Measurements from ENCODE around the gene HOXD4.
A peak's percentile ranks its signal among the peaks of the same experiment; 100 is the strongest.

HOXD4 gene

DNA sequence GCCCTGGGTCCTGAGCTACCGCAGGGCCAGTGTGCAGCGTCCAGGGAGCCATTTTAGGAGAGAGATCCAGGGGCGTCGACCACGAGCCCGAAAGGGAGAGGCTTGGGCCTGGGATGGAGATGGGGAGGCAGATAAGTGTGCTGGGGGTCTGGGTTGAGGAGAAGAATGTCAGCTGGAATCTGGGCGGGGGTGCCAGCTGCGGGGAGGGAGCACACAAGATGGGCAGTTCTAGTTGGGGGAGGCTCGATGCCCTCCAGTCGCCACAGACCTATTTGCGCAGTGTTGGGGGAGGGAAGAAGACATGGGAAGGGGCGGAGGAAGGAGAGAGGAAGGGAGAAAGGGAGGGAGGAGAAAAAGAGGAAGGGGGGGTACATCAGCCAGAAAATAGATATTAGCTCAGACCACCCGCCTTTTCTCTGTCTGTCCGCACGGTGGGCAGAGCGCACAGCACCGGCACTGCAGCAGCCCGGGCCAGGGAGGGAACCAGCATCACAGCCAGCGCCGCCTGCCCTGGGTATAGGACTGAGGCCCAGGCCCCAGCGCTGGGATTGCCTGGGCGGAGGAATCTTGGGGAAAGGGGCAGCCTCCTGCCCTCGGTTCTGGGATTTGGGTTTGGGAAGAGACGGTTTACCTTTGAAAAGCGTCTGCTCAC is 46.1 kb upstream of the HOXD4 start (continued):
- TF ChIP-seq ZNF362 (tag by site-specific recombination; IDR thresholded peaks at IDR 0.05) (no peak), ZNF560 (tag by site-specific recombination; IDR thresholded peaks at IDR 0.05; ENCODE audit: borderline replicate concordance) (no peak), PATZ1 (tag by site-specific recombination; IDR thresholded peaks at IDR 0.05) (peak; percentile 98), ZIC2 (tag by site-specific recombination; IDR thresholded peaks at IDR 0.05) (peak; percentile 12; the same call in 1 of the 2 replicates), ZNF157 (tag by site-specific recombination; IDR thresholded peaks at IDR 0.05) (no peak), ZSCAN16 (tag by site-specific recombination; IDR thresholded peaks at IDR 0.05) (no peak; the same call in 1 of the 2 replicates), MYNN (tag by site-specific recombination; IDR thresholded peaks at IDR 0.05; ENCODE audit: borderline replicate concordance) (no peak), ZBTB49 (tag by site-specific recombination; IDR thresholded peaks at IDR 0.05; ENCODE audit: low read depth) (no peak)
- TF ChIP-seq, protein P1, sequence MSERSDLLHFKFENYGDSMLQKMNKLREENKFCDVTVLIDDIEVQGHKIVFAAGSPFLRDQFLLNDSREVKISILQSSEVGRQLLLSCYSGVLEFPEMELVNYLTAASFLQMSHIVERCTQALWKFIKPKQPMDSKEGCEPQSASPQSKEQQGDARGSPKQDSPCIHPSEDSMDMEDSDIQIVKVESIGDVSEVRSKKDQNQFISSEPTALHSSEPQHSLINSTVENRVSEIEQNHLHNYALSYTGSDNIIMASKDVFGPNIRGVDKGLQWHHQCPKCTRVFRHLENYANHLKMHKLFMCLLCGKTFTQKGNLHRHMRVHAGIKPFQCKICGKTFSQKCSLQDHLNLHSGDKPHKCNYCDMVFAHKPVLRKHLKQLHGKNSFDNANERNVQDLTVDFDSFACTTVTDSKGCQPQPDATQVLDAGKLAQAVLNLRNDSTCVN (tag by site-specific recombination; optimal IDR thresholded peaks at IDR 0.05) = no peak

GRCh38 chr2:176105730-176106580 is 45.4 kb upstream of the HOXD4 start:
- Histone ChIP-seq H3K27ac (ENCODE audit: extremely low read depth, low read depth, low read length) (peak overlapping the region; percentile 100), H3K4me3 (ENCODE audit: low read depth, low read length) (peak overlapping the region; percentile 74)
- TF ChIP-seq, protein P2, sequence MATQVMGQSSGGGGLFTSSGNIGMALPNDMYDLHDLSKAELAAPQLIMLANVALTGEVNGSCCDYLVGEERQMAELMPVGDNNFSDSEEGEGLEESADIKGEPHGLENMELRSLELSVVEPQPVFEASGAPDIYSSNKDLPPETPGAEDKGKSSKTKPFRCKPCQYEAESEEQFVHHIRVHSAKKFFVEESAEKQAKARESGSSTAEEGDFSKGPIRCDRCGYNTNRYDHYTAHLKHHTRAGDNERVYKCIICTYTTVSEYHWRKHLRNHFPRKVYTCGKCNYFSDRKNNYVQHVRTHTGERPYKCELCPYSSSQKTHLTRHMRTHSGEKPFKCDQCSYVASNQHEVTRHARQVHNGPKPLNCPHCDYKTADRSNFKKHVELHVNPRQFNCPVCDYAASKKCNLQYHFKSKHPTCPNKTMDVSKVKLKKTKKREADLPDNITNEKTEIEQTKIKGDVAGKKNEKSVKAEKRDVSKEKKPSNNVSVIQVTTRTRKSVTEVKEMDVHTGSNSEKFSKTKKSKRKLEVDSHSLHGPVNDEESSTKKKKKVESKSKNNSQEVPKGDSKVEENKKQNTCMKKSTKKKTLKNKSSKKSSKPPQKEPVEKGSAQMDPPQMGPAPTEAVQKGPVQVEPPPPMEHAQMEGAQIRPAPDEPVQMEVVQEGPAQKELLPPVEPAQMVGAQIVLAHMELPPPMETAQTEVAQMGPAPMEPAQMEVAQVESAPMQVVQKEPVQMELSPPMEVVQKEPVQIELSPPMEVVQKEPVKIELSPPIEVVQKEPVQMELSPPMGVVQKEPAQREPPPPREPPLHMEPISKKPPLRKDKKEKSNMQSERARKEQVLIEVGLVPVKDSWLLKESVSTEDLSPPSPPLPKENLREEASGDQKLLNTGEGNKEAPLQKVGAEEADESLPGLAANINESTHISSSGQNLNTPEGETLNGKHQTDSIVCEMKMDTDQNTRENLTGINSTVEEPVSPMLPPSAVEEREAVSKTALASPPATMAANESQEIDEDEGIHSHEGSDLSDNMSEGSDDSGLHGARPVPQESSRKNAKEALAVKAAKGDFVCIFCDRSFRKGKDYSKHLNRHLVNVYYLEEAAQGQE (tag by site-specific recombination; IDR thresholded peaks at IDR 0.05) = no peak
- TF ChIP-seq ZNF623 (tag by site-specific recombination; IDR thresholded peaks at IDR 0.05) (no peak), ZNF501 (tag by site-specific recombination; IDR thresholded peaks at IDR 0.05) (0 out of 2 replicates have a peak, but pooled peaks have one; percentile 53), SALL2 (tag by site-specific recombination; IDR thresholded peaks at IDR 0.05; ENCODE audit: borderline replicate concordance) (0 out of 2 replicates have a peak, but pooled peaks have one; percentile 40), GLI4 (tag by site-specific recombination; IDR thresholded peaks at IDR 0.05) (no peak), ZNF785 (tag by site-specific recombination; IDR thresholded peaks at IDR 0.05) (no peak), HOXD13 (CRISPR knock-in tag; IDR thresholded peaks at IDR 0.05; ENCODE audit: borderline replicate concordance) (no peak), ZNF548 (tag by site-specific recombination; IDR thresholded peaks at IDR 0.05) (no peak), ZNF404 (tag by site-specific recombination; IDR thresholded peaks at IDR 0.05) (no peak), SCRT1 (tag by site-specific recombination; IDR thresholded peaks at IDR 0.05; ENCODE audit: borderline replicate concordance) (no peak), GFI1B (tag by site-specific recombination; IDR thresholded peaks at IDR 0.05) (no peak), ZFP37 (tag by site-specific recombination; IDR thresholded peaks at IDR 0.05) (0 out of 2 replicates have a peak, but pooled peaks have one; percentile 29)
- TF ChIP-seq, protein P3, sequence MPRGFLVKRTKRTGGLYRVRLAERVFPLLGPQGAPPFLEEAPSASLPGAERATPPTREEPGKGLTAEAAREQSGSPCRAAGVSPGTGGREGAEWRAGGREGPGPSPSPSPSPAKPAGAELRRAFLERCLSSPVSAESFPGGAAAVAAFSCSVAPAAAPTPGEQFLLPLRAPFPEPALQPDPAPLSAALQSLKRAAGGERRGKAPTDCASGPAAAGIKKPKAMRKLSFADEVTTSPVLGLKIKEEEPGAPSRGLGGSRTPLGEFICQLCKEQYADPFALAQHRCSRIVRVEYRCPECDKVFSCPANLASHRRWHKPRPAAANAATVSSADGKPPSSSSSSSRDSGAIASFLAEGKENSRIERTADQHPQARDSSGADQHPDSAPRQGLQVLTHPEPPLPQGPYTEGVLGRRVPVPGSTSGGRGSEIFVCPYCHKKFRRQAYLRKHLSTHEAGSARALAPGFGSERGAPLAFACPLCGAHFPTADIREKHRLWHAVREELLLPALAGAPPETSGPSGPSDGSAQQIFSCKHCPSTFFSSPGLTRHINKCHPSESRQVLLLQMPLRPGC (tag by site-specific recombination; IDR thresholded peaks at IDR 0.05) = 0 out of 2 replicates have a peak, but pooled peaks have one; percentile 10

More at GRCh38 chr2:176105730-176106580, 45.4 kb upstream of the HOXD4 start:
- Histone ChIP-seq H3K36me3 (ENCODE audit: control insufficient read depth in 2 of 2, insufficient read depth in 1 of 2, low read length in 2 of 2) (peaks cover 7 to 22% of the 10 kb centered on the region in 2 experiments), H3K4me1 (ENCODE audit: control insufficient read depth, insufficient read depth, low read length) (peaks cover 6% of the 10 kb centered on the region), H3K9me3 (ENCODE audit: control insufficient read depth, insufficient read depth, low read depth, low read length) (no peaks in the 10 kb centered on the region)
- ChIA-PET POLR2A (interaction anchor here (0.6 to 4.2 kb wide), 8 partner anchors 11 to 478 kb away, joined by 3 to 75 read pairs (median 4); partner anchors contain the start of gene HOXD13), CTCF (interaction anchor here (0.7 to 1.3 kb wide), 5 partner anchors 8 to 38 kb away, joined by 3 to 7 read pairs (median 5); no protein-coding TSS in a partner anchor)
